Trophoblast cell (in vitro differentiated cells and primary cell): ENCODE measurements around the gene GNB1.

Experiments
- DNase-seq, 2 donors: peaks; one replicate each; pipeline ENCODE4 v3.0.0-alpha.2; 2016
- H2AFZ ChIP-seq: 2 replicates; pipeline ENCODE4 v1.6.1; 2013; ENCODE audit warnings: low read length, moderate library complexity, mild to moderate bottlenecking; ENCODE audit not compliant: insufficient read depth, poor library complexity
- H2AK5ac ChIP-seq: 2 replicates; pipeline ENCODE4 v1.6.1; 2013; ENCODE audit warnings: mild to moderate bottlenecking, low read length
- H2BK120ac ChIP-seq: 2 replicates; pipeline ENCODE4 v1.6.1; 2013; ENCODE audit warnings: low read length, mild to moderate bottlenecking, moderate library complexity; ENCODE audit not compliant: insufficient read depth, poor library complexity
- H2BK12ac ChIP-seq: 2 replicates; pipeline ENCODE4 v1.6.1; 2013; ENCODE audit warnings: mild to moderate bottlenecking, low read length, moderate library complexity
- H2BK5ac ChIP-seq: 2 replicates; pipeline ENCODE4 v1.6.1; 2013; ENCODE audit warnings: low read length, low read depth, moderate library complexity, mild to moderate bottlenecking; ENCODE audit not compliant: poor library complexity
- H3K14ac ChIP-seq: 2 replicates; pipeline ENCODE4 v1.6.1; 2013; ENCODE audit warnings: mild to moderate bottlenecking, low read length
- H3K18ac ChIP-seq: 2 replicates; pipeline ENCODE4 v1.6.1; 2013; ENCODE audit warnings: mild to moderate bottlenecking, low read length
- H3K23ac ChIP-seq: 2 replicates; pipeline ENCODE4 v1.6.1; 2013; ENCODE audit warnings: low read length
- H3K27ac ChIP-seq: 2 replicates; pipeline ENCODE4 v1.5.1; 2013; ENCODE audit warnings: low read depth, mild to moderate bottlenecking, inconsistent platforms, low read length, moderate library complexity
- H3K27me3 ChIP-seq: 2 replicates; pipeline ENCODE4 v1.6.1; 2013; ENCODE audit warnings: inconsistent platforms, mild to moderate bottlenecking, low read length, moderate library complexity; ENCODE audit not compliant: insufficient read depth
- H3K36me3 ChIP-seq, 2 experiments: 1 replicate in 1 of 2; 2 replicates in 1 of 2; pipeline ENCODE4 v1.6.1; 2013; ENCODE audit warnings: low read length in 2 of 2, mild to moderate bottlenecking in 2 of 2, moderate library complexity in 1 of 2; ENCODE audit not compliant: insufficient read depth in 2 of 2, control insufficient read depth in 1 of 2
- H3K4ac ChIP-seq: 2 replicates; pipeline ENCODE4 v1.6.1; 2013; ENCODE audit warnings: low read depth, mild to moderate bottlenecking, low read length, moderate library complexity
- H3K4me1 ChIP-seq, 2 experiments: 1 replicate in 1 of 2; 2 replicates in 1 of 2; pipeline ENCODE4 v1.6.1; 2013; ENCODE audit warnings: low read length in 2 of 2, mild to moderate bottlenecking in 2 of 2, moderate library complexity in 1 of 2; ENCODE audit not compliant: insufficient read depth in 2 of 2, control insufficient read depth in 1 of 2
- H3K4me2 ChIP-seq: 2 replicates; pipeline ENCODE4 v1.6.1; 2013; ENCODE audit warnings: inconsistent platforms, mild to moderate bottlenecking, low read length, moderate library complexity
- H3K4me3 ChIP-seq: 2 replicates; pipeline ENCODE4 v1.5.1; 2013; ENCODE audit warnings: mild to moderate bottlenecking, low read depth, low read length, inconsistent platforms
- H3K79me1 ChIP-seq: one replicate; pipeline ENCODE4 v1.6.1; 2013; ENCODE audit warnings: low read length
- H3K79me2 ChIP-seq: 2 replicates; pipeline ENCODE4 v1.6.1; 2013; ENCODE audit warnings: low read length, mild to moderate bottlenecking; ENCODE audit not compliant: control insufficient read depth, insufficient read depth, poor library complexity
- H3K9ac ChIP-seq: 2 replicates; pipeline ENCODE4 v1.6.1; 2013; ENCODE audit warnings: mild to moderate bottlenecking, low read length
- H3K9me3 ChIP-seq: 2 replicates; pipeline ENCODE4 v1.6.1; 2013; ENCODE audit warnings: low read depth, mild to moderate bottlenecking, control low read depth, inconsistent platforms, low read length; ENCODE audit not compliant: insufficient read depth
- H4K12ac ChIP-seq: 2 replicates; pipeline ENCODE4 v1.6.1; 2013; ENCODE audit warnings: low read depth, mild to moderate bottlenecking, low read length, moderate library complexity
- H4K8ac ChIP-seq: 2 replicates; pipeline ENCODE4 v1.6.1; 2013; ENCODE audit warnings: low read depth, mild to moderate bottlenecking, low read length, moderate library complexity
- H4K91ac ChIP-seq: one replicate; pipeline ENCODE4 v1.6.1; 2013; ENCODE audit warnings: low read depth, mild to moderate bottlenecking, low read length, moderate library complexity
- WGBS: extraction: QIAGEN DNeasy Blood & Tissue Kit; methylation state at CpG from one replicate; pipeline ENCODE4 v1.1.7; 2013; ENCODE audit warnings: missing lambda C conversion rate; ENCODE audit not compliant: insufficient read length, insufficient coverage; ENCODE audit errors: extremely low coverage; 5-methylcytosine and 5-hydroxymethylcytosine counted together

Gene GNB1

GRCh38 chr1:1895456-1896336, 4.8 kb upstream of the GNB1 start:
- Histone ChIP-seq H3K4me1 (peaks cover 6 to 17% of the 10 kb centered on the region in 2 experiments), H3K27me3 (no peaks in the 10 kb centered on the region), H3K79me2 (peaks cover 2% of the 10 kb centered on the region), H4K12ac (no peak overlapping the region), H3K4me2 (no peak overlapping the region), H2AK5ac (no peak overlapping the region), H4K8ac (no peak overlapping the region), H3K23ac (peak overlapping the region; percentile 11), H3K14ac (no peak overlapping the region), H2AFZ (no peak overlapping the region), H3K79me1 (peaks cover 6% of the 10 kb centered on the region), H2BK120ac (no peak overlapping the region), H3K36me3 (no peaks in the 10 kb centered on the region), H4K91ac (no peak overlapping the region), H3K18ac (no peak overlapping the region), H3K9ac (no peak overlapping the region), H2BK5ac (no peak overlapping the region), H3K27ac (no peak overlapping the region), H2BK12ac (no peak overlapping the region), H3K4ac (no peak overlapping the region), H3K9me3 (peaks cover 3% of the 10 kb centered on the region), H3K4me3 (no peak overlapping the region)
- WGBS = no CpG with 5 or more reads among the region's 14 CpGs
- no peak for DNase-seq

GRCh38 chr1:1895060-1895418, 4.2 kb upstream of the GNB1 start:
- Histone ChIP-seq H3K27ac (no peak overlapping the region), H2BK120ac (no peak overlapping the region), H3K18ac (no peak overlapping the region), H3K14ac (no peak overlapping the region), H3K4me2 (no peak overlapping the region), H2AK5ac (no peak overlapping the region), H3K79me1 (peaks cover 9% of the 10 kb centered on the region), H3K4me1 (peaks cover 6 to 17% of the 10 kb centered on the region in 2 experiments), H3K4ac (no peak overlapping the region), H2BK12ac (no peak overlapping the region), H3K9ac (no peak overlapping the region), H3K36me3 (no peaks in the 10 kb centered on the region), H2BK5ac (no peak overlapping the region), H2AFZ (no peak overlapping the region), H3K9me3 (peaks cover 3% of the 10 kb centered on the region), H3K27me3 (no peaks in the 10 kb centered on the region), H4K8ac (no peak overlapping the region), H3K79me2 (peaks cover 7% of the 10 kb centered on the region), H4K12ac (no peak overlapping the region), H4K91ac (no peak overlapping the region), H3K23ac (no peak overlapping the region), H3K4me3 (no peak overlapping the region)
- WGBS = no CpG with 5 or more reads among the region's 10 CpGs
- no peak for DNase-seq

GRCh38 chr1:1894354-1895059, 3.6 kb upstream of the GNB1 start:
- H3K4me1 ChIP-seq = peaks cover 6 to 17% of the 10 kb centered on the region in 2 experiments
- H4K12ac ChIP-seq = no peak overlapping the region
- H3K36me3 ChIP-seq = no peaks in the 10 kb centered on the region
- H2AK5ac ChIP-seq = no peak overlapping the region
- no peak overlapping the region for H3K27ac ChIP-seq
- no peak overlapping the region for H4K91ac ChIP-seq
- H3K14ac ChIP-seq = no peak overlapping the region
- H3K79me2 ChIP-seq = peaks cover 11% of the 10 kb centered on the region
- H3K4me3 ChIP-seq = no peak overlapping the region
- H2BK5ac ChIP-seq = no peak overlapping the region
- WGBS = no CpG with 5 or more reads among the region's 14 CpGs
- H3K9ac ChIP-seq = no peak overlapping the region
- no peak overlapping the region for H3K23ac ChIP-seq
- peaks cover 3% of the 10 kb centered on the region for H3K9me3 ChIP-seq
- no peak overlapping the region for H3K4me2 ChIP-seq
- H2AFZ ChIP-seq = no peak overlapping the region
- DNase-seq = no peak
- no peak overlapping the region for H3K18ac ChIP-seq
- H2BK120ac ChIP-seq = no peak overlapping the region
- no peaks in the 10 kb centered on the region for H3K27me3 ChIP-seq
- no peak overlapping the region for H4K8ac ChIP-seq
- H3K79me1 ChIP-seq = peaks cover 13% of the 10 kb centered on the region
- H2BK12ac ChIP-seq = no peak overlapping the region
- H3K4ac ChIP-seq = no peak overlapping the region

GRCh38 chr1:1893997-1894353, 3.1 kb upstream of the GNB1 start:
- H2AK5ac ChIP-seq = no peak overlapping the region
- H3K14ac ChIP-seq = no peak overlapping the region
- H4K8ac ChIP-seq = no peak overlapping the region
- no CpG with 5 or more reads among the region's 2 CpGs for WGBS
- H3K18ac ChIP-seq = no peak overlapping the region
- H2AFZ ChIP-seq = no peak overlapping the region
- no peak overlapping the region for H2BK5ac ChIP-seq
- no peak overlapping the region for H4K12ac ChIP-seq
- H3K4ac ChIP-seq = no peak overlapping the region
- H3K4me1 ChIP-seq = peaks cover 6 to 17% of the 10 kb centered on the region in 2 experiments
- peaks cover 3% of the 10 kb centered on the region for H3K9me3 ChIP-seq
- no peak overlapping the region for H3K4me2 ChIP-seq
- peaks cover 13% of the 10 kb centered on the region for H3K79me1 ChIP-seq
- H3K79me2 ChIP-seq = peaks cover 13% of the 10 kb centered on the region
- no peak overlapping the region for H2BK12ac ChIP-seq
- no peaks in the 10 kb centered on the region for H3K27me3 ChIP-seq
- H2BK120ac ChIP-seq = no peak overlapping the region
- no peak overlapping the region for H3K9ac ChIP-seq
- no peak overlapping the region for H3K27ac ChIP-seq
- H3K36me3 ChIP-seq = no peaks in the 10 kb centered on the region
- no peak overlapping the region for H4K91ac ChIP-seq
- no peak for DNase-seq
- H3K23ac ChIP-seq = no peak overlapping the region
- no peak overlapping the region for H3K4me3 ChIP-seq
